Suprapubic skin (tissue), 4 donors: ENCODE results near the gene MCM9. TPM values are rescaled to one million over a fixed set of nuclear protein-coding genes. Genes with fewer than 3 reads are reported as not detected.

Experiments used
- DNase-seq, 2 donors: peaks; one replicate each; pipeline ENCODE4 v3.0.0-alpha.2; 2019; ENCODE audit warnings: low spot score in 2 of 2
- H3K27ac ChIP-seq: fragments of 200-600 bp; sonication (generic); one replicate; pipeline ENCODE4 v1.5.1; 2019
- H3K27me3 ChIP-seq: fragments of 200-600 bp; sonication (generic); one replicate; pipeline ENCODE4 v1.5.1; 2019
- H3K36me3 ChIP-seq: fragments of 200-600 bp; sonication (generic); one replicate; pipeline ENCODE4 v1.5.1; 2019
- H3K4me1 ChIP-seq: fragments of 200-600 bp; sonication (generic); one replicate; pipeline ENCODE4 v1.5.1; 2019
- H3K4me3 ChIP-seq: fragments of 200-600 bp; sonication (generic); one replicate; pipeline ENCODE4 v1.5.1; 2019; ENCODE audit warnings: mild to moderate bottlenecking
- H3K9me3 ChIP-seq: fragments of 200-600 bp; sonication (generic); one replicate; pipeline ENCODE4 v1.5.1; 2019
- EP300 ChIP-seq: sonication (generic); formaldehyde crosslinking; IDR thresholded peaks from one replicate; pipeline ENCODE4 v1.6.1; 2017; ENCODE audit warnings: antibody characterized with exemption
- POLR2A ChIP-seq, 2 donors: fragments of 450-650 bp; IDR thresholded peaks; one replicate each; pipeline ENCODE4 v1.6.1; 2017; ENCODE audit warnings: antibody characterized with exemption in 2 of 2, mild to moderate bottlenecking in 2 of 2, moderate library complexity in 2 of 2
- POLR2AphosphoS5 ChIP-seq, 3 donors: sonication (generic); formaldehyde crosslinking; IDR thresholded peaks; one replicate each; pipeline ENCODE4 v1.6.1; 2017; ENCODE audit warnings: antibody characterized with exemption in 3 of 3
- WGBS: methylation state at CpG from one replicate; pipeline ENCODE4 v1.1.5; 2018; 5-methylcytosine and 5-hydroxymethylcytosine counted together
- total RNA-seq, 4 donors: library from RNA; depleted of rRNA; stranded (reverse); fragments of >200 nt; gene quantifications; one replicate each; pipeline ENCODE4 v1.1.0, GENCODE V29; 2016
- TF ChIP-seq, protein P1 (sequence below), 2 donors: fragments of 200-600 bp in 1 of 2; fragments of 450-650 bp in 1 of 2; sonication (generic) in 1 of 2; IDR thresholded peaks; one replicate each; pipeline ENCODE4 v1.5.1; 2016 to 2019; ENCODE audit warnings: antibody characterized with exemption in 2 of 2, mild to moderate bottlenecking in 1 of 2, moderate library complexity in 1 of 2

The MCM9 gene
- total RNA-seq, 4 donors from 2014 or later: 19.2 to 37.2 (median 26.8) TPM

- Histone ChIP-seq H3K27ac (no peak overlapping the region), H3K36me3 (no peaks in the 10 kb centered on the region), H3K9me3 (no peaks in the 10 kb centered on the region), H3K27me3 (no peaks in the 10 kb centered on the region), H3K4me1 (peaks cover 14% of the 10 kb centered on the region), H3K4me3 (no peak overlapping the region)
- TF ChIP-seq POLR2A (IDR thresholded peaks at IDR 0.05) (no peak), EP300 (no peak)
- TF ChIP-seq, protein P1, sequence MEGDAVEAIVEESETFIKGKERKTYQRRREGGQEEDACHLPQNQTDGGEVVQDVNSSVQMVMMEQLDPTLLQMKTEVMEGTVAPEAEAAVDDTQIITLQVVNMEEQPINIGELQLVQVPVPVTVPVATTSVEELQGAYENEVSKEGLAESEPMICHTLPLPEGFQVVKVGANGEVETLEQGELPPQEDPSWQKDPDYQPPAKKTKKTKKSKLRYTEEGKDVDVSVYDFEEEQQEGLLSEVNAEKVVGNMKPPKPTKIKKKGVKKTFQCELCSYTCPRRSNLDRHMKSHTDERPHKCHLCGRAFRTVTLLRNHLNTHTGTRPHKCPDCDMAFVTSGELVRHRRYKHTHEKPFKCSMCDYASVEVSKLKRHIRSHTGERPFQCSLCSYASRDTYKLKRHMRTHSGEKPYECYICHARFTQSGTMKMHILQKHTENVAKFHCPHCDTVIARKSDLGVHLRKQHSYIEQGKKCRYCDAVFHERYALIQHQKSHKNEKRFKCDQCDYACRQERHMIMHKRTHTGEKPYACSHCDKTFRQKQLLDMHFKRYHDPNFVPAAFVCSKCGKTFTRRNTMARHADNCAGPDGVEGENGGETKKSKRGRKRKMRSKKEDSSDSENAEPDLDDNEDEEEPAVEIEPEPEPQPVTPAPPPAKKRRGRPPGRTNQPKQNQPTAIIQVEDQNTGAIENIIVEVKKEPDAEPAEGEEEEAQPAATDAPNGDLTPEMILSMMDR (IDR thresholded peaks at IDR 0.05): no peak
- DNase-seq: no peak
- 100% methylated on average over 2 of the region's 2 CpGs for WGBS
These were observed 159.6 kb downstream of the MCM9 start for GRCh38 chr6:118775381-118775780.

GRCh38 chr6:118774581-118774980 is 160.4 kb downstream of the MCM9 start:
- DNase-seq: no peak

GRCh38 chr6:118772886-118773285 is 162.1 kb downstream of the MCM9 start:
- no peaks in the 10 kb centered on the region for H3K9me3 ChIP-seq
- no peak for TF ChIP-seq POLR2AphosphoS5 (IDR thresholded peaks at IDR 0.05)
- TF ChIP-seq POLR2A (IDR thresholded peaks at IDR 0.05): no peak
- no peak for TF ChIP-seq EP300
- TF ChIP-seq, protein P1 (IDR thresholded peaks at IDR 0.05): no peak
- H3K36me3 ChIP-seq: no peaks in the 10 kb centered on the region
- H3K27ac ChIP-seq: no peak overlapping the region
- 57% methylated on average over 3 of the region's 3 CpGs for WGBS
- H3K27me3 ChIP-seq: no peaks in the 10 kb centered on the region
- H3K4me1 ChIP-seq: peaks cover 14% of the 10 kb centered on the region
- H3K4me3 ChIP-seq: no peak overlapping the region
- DNase-seq: no peak

More at GRCh38 chr6:118774581-118774980, 160.4 kb downstream of the MCM9 start:
- Histone ChIP-seq H3K4me3 (no peak overlapping the region), H3K4me1 (peaks cover 14% of the 10 kb centered on the region), H3K27ac (no peak overlapping the region), H3K27me3 (no peaks in the 10 kb centered on the region), H3K36me3 (no peaks in the 10 kb centered on the region), H3K9me3 (no peaks in the 10 kb centered on the region)
- 97% methylated on average over 2 of the region's 2 CpGs for WGBS
- TF ChIP-seq EP300: no peak
- TF ChIP-seq, protein P1 (IDR thresholded peaks at IDR 0.05): no peak
- no peak for TF ChIP-seq POLR2AphosphoS5 (IDR thresholded peaks at IDR 0.05)
- TF ChIP-seq POLR2A (IDR thresholded peaks at IDR 0.05): no peak

- TF ChIP-seq EP300 (no peak), POLR2AphosphoS5 (IDR thresholded peaks at IDR 0.05) (no peak), POLR2A (IDR thresholded peaks at IDR 0.05) (no peak)
- TF ChIP-seq, protein P1 (IDR thresholded peaks at IDR 0.05): no peak
- Histone ChIP-seq H3K27ac (no peak overlapping the region), H3K27me3 (no peaks in the 10 kb centered on the region), H3K4me3 (no peak overlapping the region), H3K36me3 (no peaks in the 10 kb centered on the region), H3K9me3 (no peaks in the 10 kb centered on the region), H3K4me1 (peaks cover 5% of the 10 kb centered on the region)
- 39% methylated on average over 1 of the region's 1 CpG for WGBS
- DNase-seq: no peak
These were observed 163.7 kb downstream of the MCM9 start for GRCh38 chr6:118771253-118771652.

GRCh38 chr6:118770835-118771234 is 164.1 kb downstream of the MCM9 start:
- Histone ChIP-seq H3K4me1 (peaks cover 4% of the 10 kb centered on the region), H3K9me3 (no peaks in the 10 kb centered on the region), H3K27ac (no peak overlapping the region), H3K36me3 (no peaks in the 10 kb centered on the region), H3K4me3 (no peak overlapping the region), H3K27me3 (no peaks in the 10 kb centered on the region)
- no peak for TF ChIP-seq POLR2A (IDR thresholded peaks at IDR 0.05)
- TF ChIP-seq, protein P1 (IDR thresholded peaks at IDR 0.05): no peak
- TF ChIP-seq POLR2AphosphoS5 (IDR thresholded peaks at IDR 0.05): no peak
- TF ChIP-seq EP300: no peak
- 43% methylated on average over 2 of the region's 2 CpGs for WGBS
- no peak for DNase-seq
